ENCODE results near the gene TGFB1I1.

TGFB1I1 gene

DNA sequence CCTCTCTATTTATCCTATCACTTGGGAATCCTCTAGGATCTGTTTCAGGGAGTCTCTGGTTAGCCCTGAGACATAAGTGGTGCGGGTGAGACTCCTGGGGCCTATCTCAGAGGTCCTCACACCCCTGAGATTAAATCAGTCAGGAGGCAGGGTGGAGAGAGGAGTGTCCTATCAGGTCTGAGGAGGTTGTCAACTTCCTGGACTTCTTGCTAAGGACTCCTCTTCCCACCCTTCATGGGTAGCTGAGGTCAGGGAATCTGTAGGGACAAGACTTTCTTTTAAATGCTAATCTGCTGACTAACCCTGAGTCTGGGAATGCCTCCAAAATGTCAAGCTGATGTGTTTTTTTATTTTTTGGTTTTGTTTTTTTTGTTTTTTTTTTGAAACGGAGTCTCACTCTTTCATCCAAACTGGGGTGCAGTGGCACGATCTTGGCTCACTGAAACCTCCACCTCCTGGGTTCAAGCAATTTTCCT lies 19.3 kb upstream of the TGFB1I1 start:
- no peak for DNase-seq (ENCODE audit: low spot score)

GRCh38 chr16:31453255-31454204 lies 18.4 kb upstream of the TGFB1I1 start:
- DNase-seq (ENCODE audit: low spot score), result no peak

DNA sequence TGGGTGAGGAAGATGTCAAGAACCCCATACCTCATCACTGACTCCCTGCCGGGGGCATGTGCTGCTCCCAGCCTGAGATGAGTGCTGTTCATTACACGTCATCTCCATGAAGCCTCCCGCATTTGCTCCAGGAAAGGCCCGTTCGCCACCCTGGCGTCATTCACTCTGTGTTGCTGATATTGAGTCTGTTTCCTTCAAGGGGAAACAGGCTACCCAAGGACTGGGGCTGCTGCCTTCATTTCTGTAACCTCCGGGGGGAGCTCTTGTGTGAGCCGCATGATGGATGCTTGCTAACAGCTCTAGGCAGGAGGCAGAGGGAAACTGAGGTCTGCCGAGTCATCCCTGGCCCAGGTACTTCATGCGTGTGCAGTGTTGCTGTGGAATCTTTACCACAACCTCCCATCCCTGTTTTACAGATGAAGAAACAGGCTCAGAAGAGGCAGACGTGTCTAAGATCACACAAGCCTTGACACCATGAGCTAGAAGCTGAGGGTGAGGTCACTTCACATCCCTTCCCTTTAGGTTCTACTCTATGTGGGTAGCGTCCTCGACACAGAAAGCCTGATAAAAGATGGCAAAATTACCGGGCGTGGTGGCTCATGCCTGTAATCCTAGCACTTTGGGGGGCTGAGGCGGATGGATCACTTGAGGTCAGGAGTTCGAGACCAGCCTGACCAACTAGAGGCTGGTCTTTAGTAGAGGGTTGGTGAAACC lies 16.2 kb upstream of the TGFB1I1 start:
- DNase-seq (ENCODE audit: low spot score), result peak; percentile 32

- no peak for DNase-seq (ENCODE audit: low spot score)
Measured at GRCh38 chr16:31456988-31457360, 15.0 kb upstream of the TGFB1I1 start.

DNA sequence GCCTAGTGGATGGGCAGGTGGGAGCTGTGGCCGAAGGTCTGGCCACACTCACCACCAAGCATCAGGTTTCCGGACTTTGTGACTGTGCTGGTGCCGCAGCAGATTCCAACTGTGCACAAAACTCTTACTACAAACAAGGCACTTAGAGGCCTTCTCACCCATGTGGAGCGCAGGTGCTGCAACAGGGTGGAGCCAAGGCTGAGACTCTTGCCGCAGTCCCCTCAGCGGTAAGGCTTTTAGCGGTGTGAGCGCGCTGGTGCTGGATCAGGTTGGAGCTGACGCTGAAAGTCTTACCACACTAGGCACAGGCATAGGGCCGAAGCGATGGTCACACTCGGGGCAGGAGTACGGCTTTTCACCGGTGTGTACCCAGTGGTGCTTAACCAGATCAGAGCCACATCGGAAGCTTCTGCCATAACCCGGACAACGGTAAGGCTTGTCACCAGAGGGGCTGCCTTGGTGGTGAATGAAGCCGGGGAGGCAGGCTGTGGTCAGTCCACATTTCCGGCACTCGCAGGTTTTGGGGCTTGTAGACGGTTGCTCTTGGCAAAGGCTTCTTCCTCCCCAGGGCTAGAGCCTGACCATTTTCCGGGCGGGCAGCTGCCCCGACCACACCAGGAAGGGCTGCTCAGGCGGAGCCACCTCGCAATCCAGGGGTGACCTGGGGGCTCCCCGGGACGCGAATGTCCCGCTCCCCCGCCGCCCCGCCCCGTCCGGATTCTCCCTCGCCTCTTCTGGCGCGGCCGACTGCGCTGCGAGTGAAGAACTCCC lies 13.7 kb upstream of the TGFB1I1 start:
- DNase-seq (ENCODE audit: low spot score), result peak; percentile 63

DNA sequence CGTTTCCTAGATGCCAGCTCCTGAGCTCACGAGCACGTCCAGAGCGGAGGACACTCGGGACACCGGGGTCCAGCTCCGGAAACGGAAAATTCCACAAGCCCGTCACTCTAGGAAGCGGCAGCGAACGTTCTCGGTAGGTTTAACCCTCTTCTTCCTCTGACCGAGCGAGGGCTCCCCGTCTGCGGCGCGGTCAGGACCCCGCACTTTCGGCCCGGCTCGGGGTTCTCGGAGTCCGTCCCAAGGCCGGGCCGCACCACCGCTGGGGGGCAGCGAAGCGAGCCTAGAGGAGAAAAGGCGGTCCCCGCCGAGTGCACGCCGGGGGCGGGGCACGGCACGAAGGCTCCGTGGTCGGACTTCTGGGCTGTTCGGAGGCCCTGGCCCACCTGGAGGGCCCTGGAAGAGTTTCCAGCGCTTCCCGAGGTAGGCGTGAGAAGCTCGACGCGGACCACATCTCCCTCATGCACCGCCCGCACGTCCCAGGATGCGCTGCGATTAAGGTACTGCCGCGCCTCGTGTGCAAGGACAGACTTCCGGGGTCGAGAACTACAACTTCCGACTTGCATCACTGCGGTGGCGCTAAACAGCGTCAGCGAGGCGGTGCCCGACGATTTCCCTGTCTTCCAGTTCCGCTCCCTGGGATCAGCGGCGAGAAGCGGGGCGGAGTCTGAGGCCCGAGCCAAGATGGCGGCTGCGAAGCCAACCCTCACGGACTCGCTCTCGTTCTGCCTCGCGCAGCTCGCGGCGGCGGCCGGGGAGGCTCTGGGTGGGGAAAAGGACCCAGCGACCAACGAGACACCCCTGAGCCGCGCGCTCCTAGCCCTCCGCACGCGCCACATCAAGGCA lies 12.9 kb upstream of the TGFB1I1 start, which contains the start of gene ARMC5:
TSS of gene ARMC5 (plus strand) at position 658 of the 843 bp plus-strand sequence. CDS start at position 682, 24 bp downstream.
- peak; percentile 98 for DNase-seq (ENCODE audit: low spot score)

DNA sequence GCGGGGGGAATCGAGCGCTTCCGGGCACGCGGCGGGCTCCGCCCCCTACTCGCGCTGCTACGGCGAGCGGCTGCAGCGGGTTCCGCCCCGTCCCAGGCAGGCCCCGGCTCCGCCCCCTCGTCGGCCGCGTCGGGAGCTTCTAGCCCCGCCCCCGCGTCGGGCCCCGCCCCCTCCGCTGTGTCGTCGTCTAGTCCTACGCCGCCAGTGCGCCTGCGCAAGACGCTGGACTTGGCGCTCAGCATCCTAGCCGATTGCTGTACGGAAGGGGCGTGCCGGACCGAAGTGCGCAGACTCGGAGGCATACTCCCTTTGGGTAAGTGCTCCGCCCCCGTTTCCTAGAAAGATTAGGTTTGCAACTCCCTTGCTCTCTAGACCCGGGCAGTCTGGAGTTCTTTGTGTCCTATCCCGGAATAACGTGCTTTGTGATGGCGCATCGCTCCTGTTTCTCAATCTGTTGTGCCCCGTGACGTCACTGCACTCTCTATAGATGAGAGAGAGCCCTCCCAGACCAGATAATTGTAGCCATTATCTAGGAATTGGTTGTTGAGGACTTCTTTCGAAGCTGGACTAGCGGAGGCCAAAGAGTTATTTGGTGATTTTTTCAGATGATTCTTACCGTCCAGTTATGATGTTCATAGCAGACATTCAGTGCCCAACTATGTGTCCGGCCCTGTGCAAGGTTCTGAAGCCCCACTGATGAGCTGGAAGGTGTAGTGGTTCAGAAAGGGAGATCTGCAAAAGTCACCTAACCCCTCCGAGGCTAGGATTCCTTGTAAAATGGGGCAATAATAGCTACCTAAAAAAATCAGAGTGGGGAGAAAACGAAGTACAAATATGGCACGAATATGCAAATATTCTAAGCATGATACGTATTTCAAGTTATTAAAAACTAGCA lies 12.0 kb upstream of the TGFB1I1 start:
- peak; percentile 100 for DNase-seq (ENCODE audit: low spot score)

DNA sequence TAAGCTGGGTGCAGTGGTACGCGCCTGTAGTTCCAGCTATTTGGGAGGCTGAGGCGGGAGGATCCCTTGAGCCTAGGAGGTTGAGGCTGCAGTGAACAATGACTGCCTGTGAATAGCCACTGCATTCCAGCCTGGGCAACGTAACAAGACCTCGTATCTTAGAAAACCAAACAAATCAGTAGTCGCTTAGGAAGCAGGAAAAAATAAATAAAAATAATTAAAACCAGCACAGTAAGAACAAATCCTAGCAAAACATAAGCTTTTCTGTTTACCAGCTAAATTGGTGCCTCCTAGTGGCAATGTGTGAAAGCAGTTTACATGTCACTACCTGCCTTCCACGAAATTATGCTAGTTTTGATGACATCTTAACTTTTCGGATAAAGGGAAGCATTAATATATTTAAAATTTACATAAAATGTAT lies 11.4 kb upstream of the TGFB1I1 start:
- peak; percentile 34 for DNase-seq (ENCODE audit: low spot score)

GRCh38 chr16:31461201-31461920 lies 10.6 kb upstream of the TGFB1I1 start:
- no peak for DNase-seq (ENCODE audit: low spot score)

DNA sequence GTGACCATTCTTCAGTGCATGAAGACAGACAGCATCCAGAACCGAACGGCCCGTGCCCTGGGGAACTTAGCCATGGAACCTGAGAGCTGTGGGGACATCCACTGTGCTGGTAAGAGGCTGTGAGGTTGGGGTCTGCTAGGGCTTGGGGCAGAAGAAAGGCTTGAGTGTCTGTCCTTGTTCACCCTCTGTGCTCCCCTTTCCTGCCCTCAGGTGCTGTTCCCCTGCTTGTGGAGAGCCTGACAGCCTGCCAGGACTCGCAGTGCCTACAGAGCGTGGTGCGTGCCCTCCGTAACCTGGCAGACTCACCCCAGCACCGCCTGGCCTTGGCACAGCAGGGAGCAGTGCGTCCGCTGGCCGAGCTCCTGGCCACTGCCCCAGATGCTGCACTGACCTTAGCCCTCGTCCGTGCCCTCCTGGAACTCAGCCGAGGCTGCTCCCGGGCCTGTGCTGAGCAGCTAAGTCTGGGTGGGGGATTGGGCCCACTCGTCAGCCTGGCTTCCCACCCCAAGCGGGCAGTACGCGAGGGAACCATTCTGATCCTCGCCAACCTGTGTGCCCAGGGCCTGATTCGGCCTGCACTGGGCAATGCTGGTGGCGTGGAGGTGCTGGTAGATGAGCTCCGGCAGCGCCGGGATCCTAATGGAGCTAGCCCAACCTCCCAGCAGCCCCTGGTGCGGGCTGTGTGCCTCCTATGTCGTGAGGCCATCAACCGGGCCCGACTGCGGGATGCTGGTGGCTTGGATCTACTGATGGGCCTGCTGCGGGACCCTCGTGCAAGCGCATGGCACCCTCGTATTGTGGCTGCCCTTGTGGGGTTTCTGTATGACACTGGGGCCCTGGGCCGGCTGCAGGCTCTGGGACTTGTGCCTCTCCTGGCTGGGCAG lies 9.8 kb upstream of the TGFB1I1 start:
- DNase-seq (ENCODE audit: low spot score), result no peak

GRCh38 chr16:31464348-31464769 lies 7.6 kb upstream of the TGFB1I1 start:
- DNase-seq (ENCODE audit: low spot score), result no peak

DNA sequence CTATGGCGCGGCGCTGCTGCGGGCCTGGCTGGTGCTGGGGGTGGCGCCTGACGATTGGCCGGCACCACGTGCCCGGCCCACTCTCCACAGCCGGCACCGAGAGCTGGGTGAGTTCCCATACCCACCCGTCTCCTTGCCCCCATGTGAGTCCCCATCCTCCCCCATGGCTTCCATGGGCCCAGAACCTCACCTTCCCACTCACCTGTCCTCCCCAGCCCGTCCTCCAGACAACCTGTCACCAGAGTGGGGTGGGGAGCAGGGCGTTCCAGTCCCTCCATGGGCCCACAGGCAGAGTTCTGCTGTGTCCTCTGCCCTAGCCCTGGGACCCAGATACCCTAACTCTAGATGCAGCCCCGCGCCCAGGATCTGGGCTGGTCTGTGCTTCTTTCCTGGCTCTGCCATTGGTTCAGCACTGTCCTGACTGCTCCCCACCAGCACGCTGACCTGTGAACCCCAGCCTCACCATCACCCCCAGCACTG lies 7.1 kb upstream of the TGFB1I1 start:
- DNase-seq (ENCODE audit: low spot score), result no peak

DNA sequence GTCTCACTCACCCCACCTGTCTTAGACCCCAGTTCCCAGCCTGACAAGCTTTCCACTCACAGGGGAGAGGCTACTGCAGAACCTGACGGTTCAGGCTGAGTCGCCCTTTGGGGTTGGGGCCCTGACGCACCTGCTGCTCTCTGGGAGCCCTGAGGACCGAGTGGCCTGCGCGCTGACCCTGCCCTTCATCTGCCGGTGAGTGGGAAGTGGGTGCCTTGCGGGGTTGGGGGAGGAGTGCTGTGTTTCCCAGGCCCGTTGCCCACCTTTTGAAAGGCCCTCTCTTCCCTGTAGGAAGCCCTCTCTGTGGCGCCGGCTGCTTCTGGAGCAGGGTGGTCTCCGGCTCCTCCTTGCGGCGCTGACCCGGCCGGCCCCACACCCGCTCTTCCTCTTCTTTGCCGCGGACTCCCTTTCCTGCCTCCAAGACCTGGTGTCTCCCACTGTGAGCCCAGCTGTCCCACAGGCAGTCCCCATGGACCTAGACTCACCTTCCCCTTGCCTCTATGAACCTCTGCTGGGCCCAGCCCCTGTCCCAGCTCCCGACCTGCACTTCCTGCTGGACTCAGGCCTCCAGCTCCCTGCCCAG lies 6.1 kb upstream of the TGFB1I1 start:
- no peak for DNase-seq (ENCODE audit: low spot score)

DNA sequence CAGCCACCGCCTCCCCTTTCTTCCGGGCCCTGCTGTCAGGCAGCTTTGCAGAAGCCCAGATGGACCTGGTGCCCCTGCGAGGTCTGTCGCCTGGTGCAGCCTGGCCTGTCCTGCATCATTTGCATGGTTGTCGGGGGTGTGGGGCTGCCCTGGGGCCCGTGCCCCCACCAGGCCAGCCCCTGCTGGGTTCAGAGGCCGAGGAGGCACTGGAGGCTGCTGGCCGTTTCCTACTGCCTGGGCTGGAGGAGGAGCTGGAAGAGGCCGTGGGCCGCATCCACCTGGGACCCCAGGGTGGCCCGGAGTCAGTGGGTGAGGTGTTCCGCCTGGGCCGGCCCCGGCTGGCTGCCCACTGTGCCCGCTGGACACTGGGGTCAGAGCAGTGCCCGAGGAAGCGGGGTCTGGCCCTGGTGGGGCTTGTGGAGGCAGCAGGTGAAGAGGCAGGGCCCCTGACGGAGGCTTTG lies 5.5 kb upstream of the TGFB1I1 start:
- DNase-seq (ENCODE audit: low spot score), result no peak

DNA sequence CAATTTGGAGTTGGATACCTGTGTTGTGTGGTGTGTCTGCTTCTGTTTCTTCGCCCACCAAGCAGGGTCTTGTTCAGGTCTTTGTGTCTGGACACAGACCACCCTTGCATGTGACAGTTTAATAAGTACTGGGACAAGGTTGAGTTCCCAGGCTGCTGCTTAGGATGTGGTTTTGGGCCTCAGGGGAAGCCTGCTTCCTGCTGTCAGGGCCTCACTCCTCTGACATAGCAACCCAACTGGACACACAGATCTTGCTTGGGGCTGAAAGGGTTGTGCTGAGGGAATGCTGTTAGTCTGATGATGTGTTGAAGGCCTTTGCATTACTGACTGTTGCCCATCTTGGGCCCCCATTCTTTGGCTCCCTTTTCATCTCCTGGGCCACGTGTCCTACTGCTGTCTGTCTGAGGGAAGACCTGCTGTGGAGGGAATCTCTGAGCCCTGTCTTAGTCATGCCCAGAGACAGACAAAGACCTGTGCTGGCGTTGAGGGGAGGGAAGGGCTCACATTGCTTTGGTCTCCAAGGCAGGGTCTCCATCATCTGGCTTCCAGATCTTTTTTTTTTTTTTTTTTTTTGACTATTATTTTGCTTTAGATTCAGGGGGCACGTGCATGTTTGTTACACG lies 4.7 kb upstream of the TGFB1I1 start:
- no peak for DNase-seq (ENCODE audit: low spot score)

DNA sequence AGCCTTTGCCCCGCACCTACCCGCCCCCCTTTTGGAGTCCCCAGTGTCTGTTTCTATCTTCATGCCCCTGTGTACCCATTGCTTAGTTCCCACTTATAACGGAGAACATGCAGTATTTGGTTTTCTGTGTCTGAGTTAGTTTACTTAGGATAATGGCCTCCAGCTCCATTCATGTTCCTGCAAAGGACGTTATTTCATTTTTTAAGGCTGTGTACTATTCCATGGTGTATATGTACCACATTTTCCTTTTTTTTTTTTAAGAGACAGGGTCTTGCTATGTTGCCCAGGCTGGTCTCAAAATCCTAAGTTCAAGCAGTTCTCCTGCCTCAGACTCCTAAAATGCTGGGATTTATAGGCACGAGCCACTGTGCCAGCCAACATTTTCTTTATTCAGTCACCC lies 4.1 kb upstream of the TGFB1I1 start:
- DNase-seq (ENCODE audit: low spot score), result no peak

GRCh38 chr16:31470615-31471014 lies 1.3 kb upstream of the TGFB1I1 start:
- DNase-seq (ENCODE audit: low spot score), result no peak

Measured in activated CD4-positive, alpha-beta T cell treated with anti-CD3 and anti-CD28 coated beads, Interleukin-2, Interleukin-4, amounts not matched to agents 100 ng/mL and 50 ng/mL, durations not matched to agents 16 hours and 8 hours (primary cell).